Stimulated activated CD4-positive, alpha-beta T cell treated with anti-CD3 and anti-CD28 coated beads, Interleukin-1b, Interleukin-23, amount 100 ng/mL, for 48 hours (primary cell): ENCODE measurements around the gene BACH2.
"Not testable (repeated sequence)": the region's sequence is repeated elsewhere in the genome, so short reads cannot be mapped to it uniquely, and the experiment has no call there.

ENCODE experiments used
- DNase-seq: peaks from one replicate; pipeline ENCODE4 v3.0.0-alpha.2; 2020

Gene BACH2

GRCh38 chr6:89927791-89928550 is 368.7 kb downstream of the BACH2 start:
- DNase-seq, result no peak

GRCh38 chr6:89927264-89927663 is 369.4 kb downstream of the BACH2 start:
- DNase-seq, result no peak

DNA sequence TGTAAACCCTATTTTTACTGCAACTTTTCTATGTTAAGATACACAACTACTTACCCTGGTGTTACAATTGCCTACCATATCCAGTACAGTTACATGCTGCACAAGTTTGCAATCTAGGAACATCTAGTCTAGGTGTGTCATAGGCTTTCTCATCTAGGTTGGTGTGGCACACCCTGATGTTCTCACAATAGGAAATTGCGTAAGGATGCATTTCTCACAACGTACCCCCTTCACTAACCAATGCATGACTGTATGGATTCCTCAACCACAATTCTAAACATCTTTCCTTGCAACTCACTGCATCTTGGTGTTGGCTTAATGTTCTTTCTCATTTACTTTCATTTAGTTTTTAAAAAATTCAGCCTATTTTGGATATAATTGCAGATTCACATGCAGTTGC is 370.8 kb downstream of the BACH2 start:
- DNase-seq, result no peak

DNA sequence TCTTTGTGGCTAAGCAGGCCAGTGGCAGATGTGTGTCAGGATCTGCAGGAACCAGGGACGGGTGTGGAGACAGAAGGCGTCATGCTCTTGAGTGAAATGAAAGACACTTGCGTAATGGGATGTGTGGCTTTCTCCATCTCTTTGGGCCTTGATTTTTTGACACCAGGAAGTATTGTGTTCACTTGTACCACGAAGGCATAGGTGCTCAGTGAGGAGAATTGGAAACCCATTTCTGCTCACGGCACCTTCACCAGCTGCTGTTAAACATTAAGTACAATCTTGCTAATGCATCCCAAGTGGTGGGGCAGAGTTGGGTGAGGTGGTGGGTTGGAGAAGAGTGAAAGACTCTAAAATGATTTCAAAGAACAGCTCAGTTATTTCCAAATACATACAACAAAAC is 372.4 kb downstream of the BACH2 start:
- no peak for DNase-seq

DNA sequence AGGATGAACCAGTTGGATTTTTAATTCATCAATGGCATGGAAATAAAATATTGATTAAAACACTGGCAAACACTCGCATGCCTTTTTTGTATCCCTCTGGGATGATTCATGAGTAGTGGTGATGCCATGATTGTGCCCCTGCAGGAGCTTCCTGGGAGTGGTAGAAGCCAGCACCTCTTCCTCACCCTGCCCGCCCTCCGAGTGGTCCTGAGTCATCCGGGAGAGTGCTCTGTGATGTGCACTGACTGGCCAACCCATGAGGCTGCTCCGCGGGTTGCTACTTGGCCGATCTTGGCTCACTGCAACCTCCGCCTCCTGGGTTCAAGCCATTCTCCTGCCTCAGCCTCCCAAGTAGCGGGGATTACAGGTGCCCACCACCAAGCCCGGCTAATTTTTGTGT is 375.0 kb downstream of the BACH2 start:
- DNase-seq, result no peak

DNA sequence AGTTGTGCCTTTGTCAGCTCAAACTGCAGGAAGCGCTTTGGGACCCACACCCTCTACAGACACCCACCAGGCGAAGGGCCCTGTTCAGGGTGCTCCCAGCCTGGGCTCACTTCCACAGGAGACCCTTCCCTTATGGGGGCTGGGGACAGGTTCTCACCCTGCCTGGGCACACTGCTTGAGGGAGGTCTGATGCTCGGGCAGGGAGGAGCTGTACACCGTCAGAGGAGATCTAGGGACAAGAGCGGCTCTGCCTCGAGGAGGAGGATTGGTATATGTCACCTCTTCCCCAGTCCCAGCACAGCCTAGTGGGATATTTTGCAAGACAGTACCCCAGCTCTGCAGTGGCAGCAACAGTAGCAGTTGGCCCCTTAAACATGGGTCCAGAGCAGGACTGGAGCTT is 375.4 kb downstream of the BACH2 start:
- DNase-seq, result no peak

DNA sequence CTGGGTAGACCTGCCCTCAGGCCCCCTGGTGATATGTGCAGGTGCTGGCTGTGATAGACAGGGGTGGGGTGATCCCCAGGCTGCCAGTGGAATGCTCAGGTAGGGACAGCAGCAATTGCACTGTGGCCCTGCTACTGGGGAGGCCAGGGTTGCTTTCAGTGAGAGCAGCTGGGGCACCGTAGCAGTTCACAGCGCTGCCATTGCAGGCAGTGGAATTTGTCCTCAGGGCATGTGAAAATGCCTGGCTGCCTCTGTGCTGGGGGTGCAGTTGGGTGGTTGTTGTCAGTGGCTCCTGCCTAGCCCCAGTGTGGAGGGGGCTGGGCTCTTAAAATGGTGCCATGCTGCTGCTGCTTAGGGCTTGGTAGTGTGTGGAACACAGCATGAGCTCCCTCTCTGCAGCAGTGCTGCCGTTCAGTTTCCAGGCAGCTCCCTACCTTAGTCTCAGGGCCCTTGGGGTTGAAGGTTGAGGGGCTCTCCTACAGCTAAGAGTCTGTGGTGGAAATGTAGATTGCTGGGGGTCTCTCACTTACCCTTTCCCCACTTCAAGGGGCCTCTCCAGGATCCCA is 378.8 kb downstream of the BACH2 start:
- DNase-seq, result no peak

DNA sequence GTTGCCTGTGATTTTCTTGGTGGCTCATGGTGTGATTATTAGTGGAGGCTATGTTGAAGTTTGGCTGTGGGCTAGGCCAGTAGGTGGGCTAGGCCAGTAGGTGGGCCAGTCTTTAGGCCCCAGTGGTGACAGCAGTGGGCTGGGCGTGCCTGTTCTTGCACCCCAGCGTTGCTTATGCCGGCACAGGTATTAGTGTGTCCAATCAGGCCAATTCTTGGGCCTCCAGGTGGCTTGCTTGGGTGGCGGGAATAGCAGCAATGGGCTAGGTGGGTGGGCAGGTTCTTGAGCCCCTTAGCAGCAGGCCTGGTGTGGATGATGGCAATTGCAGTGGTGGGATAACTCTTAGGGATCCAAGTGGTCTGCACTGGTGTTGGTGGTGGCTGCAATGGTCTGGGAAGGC is 379.4 kb downstream of the BACH2 start:
- DNase-seq, result no peak

- DNase-seq, result no peak
These were observed 380.3 kb downstream of the BACH2 start for GRCh38 chr6:89916136-89916920.

- no peak for DNase-seq
These were observed 385.8 kb downstream of the BACH2 start for GRCh38 chr6:89910902-89911240.

DNA sequence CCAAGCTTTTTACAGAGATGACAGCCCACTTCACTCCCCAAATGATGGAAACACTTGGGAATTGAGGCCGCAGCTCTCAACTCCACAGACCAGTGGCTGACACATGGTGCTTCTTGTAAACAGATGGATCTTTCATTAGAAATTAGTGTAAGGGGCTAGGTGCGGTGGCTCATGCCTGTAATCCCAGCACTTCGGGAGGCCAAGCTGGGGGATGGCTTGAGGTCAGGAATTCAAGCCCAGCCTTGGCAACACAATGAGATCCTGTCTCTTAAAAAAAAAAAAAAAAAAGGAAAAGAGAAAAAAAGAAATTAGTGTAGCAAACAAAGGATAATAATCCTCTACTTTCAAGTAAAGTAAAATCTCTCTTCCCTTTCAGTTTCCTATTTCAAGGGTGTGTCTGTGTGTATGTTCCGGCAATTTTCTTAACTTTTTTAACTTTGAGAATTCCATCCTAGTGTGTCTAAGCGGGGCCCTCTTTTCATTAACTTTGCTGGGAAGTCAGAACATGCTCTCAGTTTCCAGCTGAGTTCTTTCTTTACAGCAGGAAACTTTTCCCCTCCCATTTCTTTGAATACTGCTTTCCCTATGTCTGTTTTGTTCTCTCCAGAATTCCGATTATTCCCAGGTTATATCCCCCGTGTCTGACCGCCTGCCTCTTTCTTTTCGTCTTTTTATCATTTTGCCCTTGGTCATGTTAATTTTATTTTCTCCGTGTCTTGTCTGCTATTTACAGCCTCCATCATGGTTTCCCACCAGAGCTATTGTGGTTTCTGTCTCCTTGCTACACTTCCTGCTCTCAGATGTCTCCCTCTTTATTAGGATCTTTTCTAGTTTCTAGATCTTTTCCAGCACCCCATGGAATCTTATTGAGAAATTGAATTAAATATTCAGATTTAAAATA is 386.4 kb downstream of the BACH2 start:
- not testable (repeated sequence) for DNase-seq

DNA sequence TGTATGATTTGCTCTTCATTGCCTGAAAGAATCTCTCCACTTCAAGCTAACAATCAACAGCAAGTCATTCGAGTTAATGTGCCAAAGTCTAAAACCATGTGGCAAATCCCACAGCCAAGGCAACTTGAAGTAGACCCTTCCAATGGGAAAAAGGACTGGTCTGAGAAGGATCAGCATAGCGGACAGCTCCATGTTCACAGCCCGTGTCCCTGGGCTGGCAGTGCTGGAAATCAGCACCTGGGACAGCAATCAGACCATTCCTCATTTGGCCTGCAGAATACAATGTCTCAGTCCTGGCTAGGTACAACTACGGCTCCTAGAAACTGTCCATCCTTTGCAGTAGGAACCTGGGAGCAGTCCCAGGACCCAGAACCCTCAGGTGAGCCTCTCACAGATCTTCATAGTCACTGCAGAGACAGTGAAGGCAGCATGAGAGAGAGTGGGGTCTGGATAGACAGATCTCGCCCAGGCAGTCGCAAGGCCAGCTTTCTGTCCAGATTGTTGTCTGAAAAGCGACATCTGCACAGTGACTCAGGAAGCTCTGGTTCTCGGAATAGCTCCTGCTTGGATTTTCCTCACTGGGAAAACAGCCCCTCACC is 401.3 kb downstream of the BACH2 start:
- no peak for DNase-seq

- no peak for DNase-seq
These were observed 402.5 kb downstream of the BACH2 start, which contains the start of gene GJA10 for GRCh38 chr6:89894169-89894568. Gene GJA10, plus strand, starts transcription at chr6:89894469. Its CDS starts 0 bp downstream, at chr6:89894469.

DNA sequence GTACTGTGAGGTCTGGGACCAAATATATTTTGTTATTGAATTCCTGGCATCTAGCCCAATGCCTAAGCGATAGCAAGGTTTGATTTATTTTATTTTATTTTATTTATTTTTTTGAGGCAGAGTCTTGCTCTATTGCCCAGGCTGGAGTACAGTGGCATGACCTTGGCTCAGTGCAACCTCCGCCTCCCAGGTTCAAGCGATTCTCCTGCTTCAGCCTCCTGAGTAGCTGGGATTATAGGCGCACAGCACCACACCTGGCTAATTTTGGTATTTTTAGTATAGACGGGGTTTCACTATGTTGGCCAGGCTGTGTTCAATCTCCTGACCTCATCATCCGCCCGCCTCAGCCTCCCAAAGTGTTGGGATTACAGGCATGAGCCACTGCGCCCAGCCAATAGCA is 404.1 kb downstream of the BACH2 start:
- not testable (repeated sequence) for DNase-seq

DNA sequence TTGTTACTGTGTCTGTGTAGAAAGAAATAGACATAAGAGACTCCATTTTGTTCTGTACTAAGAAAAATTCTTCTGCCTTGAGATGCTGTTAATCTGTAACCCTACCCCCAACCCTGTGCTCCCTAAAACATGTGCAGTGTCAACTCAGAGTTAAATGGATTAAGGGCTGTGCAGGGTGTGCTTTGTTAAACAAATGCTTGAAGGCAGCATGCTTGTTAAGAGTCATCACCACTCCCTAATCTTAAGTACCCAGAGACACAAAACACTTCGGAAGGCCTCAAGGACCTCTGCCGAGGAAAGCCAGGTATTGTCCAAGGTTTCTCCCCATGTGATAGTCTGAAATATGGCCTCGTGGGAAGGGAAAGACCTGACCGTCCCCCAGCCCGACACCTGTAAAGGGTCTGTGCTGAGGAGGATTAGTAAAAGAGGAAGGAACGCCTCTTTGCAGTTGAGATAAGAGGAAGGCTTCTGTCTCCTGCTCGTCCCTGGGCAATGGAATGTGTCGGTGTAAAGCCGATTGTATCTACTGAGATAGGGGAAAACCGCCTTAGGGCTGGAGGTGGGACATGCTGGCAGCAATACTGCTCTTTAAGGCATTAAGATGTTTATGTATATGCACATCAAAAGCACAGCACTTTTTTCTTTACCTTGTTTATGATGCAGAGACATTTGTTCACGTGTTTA is 405.7 kb downstream of the BACH2 start:
- DNase-seq, result not testable (repeated sequence)

- no peak for DNase-seq
These were observed 407.8 kb downstream of the BACH2 start for GRCh38 chr6:89888871-89889270.

- no peak for DNase-seq
These were observed 408.5 kb downstream of the BACH2 start for GRCh38 chr6:89888138-89888514.

GRCh38 chr6:89887452-89888137 is 409.0 kb downstream of the BACH2 start:
- DNase-seq, result no peak

DNA sequence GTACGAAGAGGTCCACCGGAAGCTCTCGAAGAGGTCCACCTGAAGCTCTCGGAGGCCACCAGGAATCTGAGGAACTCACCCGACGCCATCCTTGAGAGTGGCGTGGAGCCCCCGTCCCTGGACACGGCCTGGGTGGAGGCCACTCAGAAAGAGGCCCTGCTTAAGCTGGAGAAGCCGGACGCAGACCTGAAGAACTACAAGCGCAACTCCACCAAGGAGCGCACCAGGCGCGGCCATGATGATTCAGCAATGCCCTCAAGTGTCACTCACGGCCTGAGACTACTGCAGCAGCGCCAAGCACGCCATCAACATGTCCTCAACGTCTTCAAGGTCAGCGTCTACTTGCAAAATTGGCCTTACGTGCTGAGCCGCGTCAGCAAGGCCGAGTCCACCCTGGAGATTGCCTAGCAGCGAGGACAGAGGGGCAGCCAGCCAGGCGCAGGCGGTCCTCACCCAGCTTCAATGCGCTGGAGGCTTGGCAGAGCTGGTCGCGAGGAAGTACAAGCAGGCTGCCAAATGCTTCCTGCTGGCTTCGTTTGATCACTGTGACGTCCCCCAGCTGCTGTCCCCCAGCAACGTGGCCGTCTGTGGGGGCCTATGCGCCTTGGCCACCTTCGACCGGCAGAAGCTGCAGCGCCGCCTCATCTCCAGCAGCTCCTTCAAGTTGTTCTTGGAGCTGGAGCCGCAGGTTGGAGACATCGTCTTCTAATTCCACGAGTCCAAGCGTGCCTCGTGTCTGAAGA is 410.1 kb downstream of the BACH2 start:
- DNase-seq, result no peak
